ENCODE data around the gene IFI35. TPM values are rescaled to one million over a fixed set of nuclear protein-coding genes. Genes with fewer than 3 reads are reported as not detected.

Gene IFI35
- total RNA-seq, 2 donors from 2014 or later: 3.0 to 5.1 TPM

- Mint-ChIP-seq H3K27me3 (ENCODE audit: insufficient read depth) (no peaks in the 10 kb centered on the region), H3K27ac (peak overlapping the region; percentile 91), H3K9me3 (no peaks in the 10 kb centered on the region), H3K4me3 (no peak overlapping the region), H3K36me3 (ENCODE audit: low read depth) (peaks cover 10% of the 10 kb centered on the region), H3K4me1 (peaks cover 46% of the 10 kb centered on the region)
- Histone ChIP-seq H3K27me3 (ENCODE audit: control insufficient read depth, insufficient read depth, low read length, poor library complexity, severe bottlenecking) (no peaks in the 10 kb centered on the region), H3K4me1 (ENCODE audit: control insufficient read depth, insufficient read depth, low read length) (peaks cover 14% of the 10 kb centered on the region), H3K27ac (ENCODE audit: low read depth, low read length) (peak overlapping the region; percentile 58), H3K9me3 (ENCODE audit: control insufficient read depth, low read length) (no peaks in the 10 kb centered on the region), H3K36me3 (ENCODE audit: control insufficient read depth, insufficient read depth, low read length) (peaks cover 6% of the 10 kb centered on the region), H3K4me3 (ENCODE audit: low read length) (peak overlapping the region; percentile 6), H3K9ac (ENCODE audit: extremely low read depth, low read length, poor library complexity, severe bottlenecking) (peak overlapping the region; percentile 8)
- no peak for TF ChIP-seq CTCF (conservative IDR thresholded peaks at IDR 0.05)
- peak; percentile 72 for DNase-seq
- 57% methylated on average over 3 to 5 of the region's 5 CpGs for WGBS, 2 experiments (ENCODE audit: insufficient coverage in 1 of 2, insufficient read length in 1 of 2)
Measured at GRCh38 chr17:43042025-43042628, 35.5 kb downstream of the IFI35 start.

- no peak overlapping the region for H3K4me3 Mint-ChIP-seq
- H3K27ac ChIP-seq (ENCODE audit: low read depth, low read length): no peak overlapping the region
- no peak for TF ChIP-seq CTCF (conservative IDR thresholded peaks at IDR 0.05)
- peaks cover 11% of the 10 kb centered on the region for H3K36me3 ChIP-seq (ENCODE audit: control insufficient read depth, insufficient read depth, low read length)
- DNase-seq: no peak
- no peaks in the 10 kb centered on the region for H3K27me3 Mint-ChIP-seq (ENCODE audit: insufficient read depth)
- peaks cover 14% of the 10 kb centered on the region for H3K4me1 ChIP-seq (ENCODE audit: control insufficient read depth, insufficient read depth, low read length)
- no peaks in the 10 kb centered on the region for H3K9me3 ChIP-seq (ENCODE audit: control insufficient read depth, low read length)
- H3K4me3 ChIP-seq (ENCODE audit: low read length): no peak overlapping the region
- peak overlapping the region; percentile 75 for H3K27ac Mint-ChIP-seq
- no peaks in the 10 kb centered on the region for H3K27me3 ChIP-seq (ENCODE audit: control insufficient read depth, insufficient read depth, low read length, poor library complexity, severe bottlenecking)
- peaks cover 15% of the 10 kb centered on the region for H3K36me3 Mint-ChIP-seq (ENCODE audit: low read depth)
- H3K4me1 Mint-ChIP-seq: peaks cover 44% of the 10 kb centered on the region
- no peak overlapping the region for H3K9ac ChIP-seq (ENCODE audit: extremely low read depth, low read length, poor library complexity, severe bottlenecking)
- no peaks in the 10 kb centered on the region for H3K9me3 Mint-ChIP-seq
Measured at GRCh38 chr17:43043307-43043706, 36.7 kb downstream of the IFI35 start.

- Histone ChIP-seq H3K9ac (ENCODE audit: extremely low read depth, low read length, poor library complexity, severe bottlenecking) (no peak overlapping the region), H3K4me3 (ENCODE audit: low read length) (no peak overlapping the region), H3K9me3 (ENCODE audit: control insufficient read depth, low read length) (no peaks in the 10 kb centered on the region), H3K4me1 (ENCODE audit: control insufficient read depth, insufficient read depth, low read length) (peaks cover 14% of the 10 kb centered on the region), H3K36me3 (ENCODE audit: control insufficient read depth, insufficient read depth, low read length) (peaks cover 11% of the 10 kb centered on the region), H3K27ac (ENCODE audit: low read depth, low read length) (no peak overlapping the region), H3K27me3 (ENCODE audit: control insufficient read depth, insufficient read depth, low read length, poor library complexity, severe bottlenecking) (no peaks in the 10 kb centered on the region)
- peak overlapping the region; percentile 3 for H3K27ac Mint-ChIP-seq
- H3K4me3 Mint-ChIP-seq: no peak overlapping the region
- peaks cover 17% of the 10 kb centered on the region for H3K36me3 Mint-ChIP-seq (ENCODE audit: low read depth)
- no peaks in the 10 kb centered on the region for H3K9me3 Mint-ChIP-seq
- WGBS, 2 experiments (ENCODE audit: insufficient coverage in 1 of 2, insufficient read length in 1 of 2): 93 to 95% methylated on average over 3 to 4 of the region's 4 CpGs
- DNase-seq: no peak
- TF ChIP-seq CTCF (conservative IDR thresholded peaks at IDR 0.05): no peak
- H3K4me1 Mint-ChIP-seq: peaks cover 44% of the 10 kb centered on the region
- no peaks in the 10 kb centered on the region for H3K27me3 Mint-ChIP-seq (ENCODE audit: insufficient read depth)
Measured at GRCh38 chr17:43044024-43044423, 37.4 kb downstream of the IFI35 start.
